GM19043 (cell line): ENCODE data around the gene CFAP410.
"Not testable (repeated sequence)": the region's sequence is repeated elsewhere in the genome, so short reads cannot be mapped to it uniquely, and the experiment has no call there.

ENCODE experiments used
- ATAC-seq: cut with Tn5 transposase; IDR thresholded peaks from one replicate; pipeline ENCODE4 v1.9.1; 2021; ENCODE audit warnings: low read depth; ENCODE audit not compliant: unreplicated experiment

The CFAP410 gene

GRCh38 chr21:44289381-44290010, 49.7 kb downstream of the CFAP410 start:
- ATAC-seq: no peak

GRCh38 chr21:44288251-44289110, 50.7 kb downstream of the CFAP410 start:
- ATAC-seq: no peak

- ATAC-seq: no peak
These were observed 52.2 kb downstream of the CFAP410 start for GRCh38 chr21:44286716-44287632.

GRCh38 chr21:44286086-44286715, 53.0 kb downstream of the CFAP410 start:
- ATAC-seq: no peak

- ATAC-seq: no peak
These were observed 53.8 kb downstream of the CFAP410 start, which contains the start of gene AIRE for GRCh38 chr21:44285138-44285992. AIRE (plus strand) TSS chr21:44285876; CDS start chr21:44286007, 131 bp downstream.

GRCh38 chr21:44283948-44284347, 55.2 kb downstream of the CFAP410 start:
- no peak for ATAC-seq

GRCh38 chr21:44283211-44283785, 55.9 kb downstream of the CFAP410 start:
- ATAC-seq: not testable (repeated sequence)

- no peak for ATAC-seq
These were observed 56.8 kb downstream of the CFAP410 start for GRCh38 chr21:44282370-44282769.

- no peak for ATAC-seq
These were observed 57.4 kb downstream of the CFAP410 start for GRCh38 chr21:44281801-44282200.

- no peak for ATAC-seq
These were observed 59.6 kb downstream of the CFAP410 start for GRCh38 chr21:44279354-44280260.
